HL-60/S4 (cell line): ENCODE results near the gene SPG7.
"Not testable (repeated sequence)": the region's sequence is repeated elsewhere in the genome, so short reads cannot be mapped to it uniquely, and the experiment has no call there.

Experiments
- in situ Hi-C: fragments of 300-500 bp; cut with MboI; formaldehyde crosslinking; loops from 2 replicates; pipeline ENCODE4 v1.14.3; 2022; ENCODE audit warnings: low sequenced_read_pairs

The SPG7 gene

DNA sequence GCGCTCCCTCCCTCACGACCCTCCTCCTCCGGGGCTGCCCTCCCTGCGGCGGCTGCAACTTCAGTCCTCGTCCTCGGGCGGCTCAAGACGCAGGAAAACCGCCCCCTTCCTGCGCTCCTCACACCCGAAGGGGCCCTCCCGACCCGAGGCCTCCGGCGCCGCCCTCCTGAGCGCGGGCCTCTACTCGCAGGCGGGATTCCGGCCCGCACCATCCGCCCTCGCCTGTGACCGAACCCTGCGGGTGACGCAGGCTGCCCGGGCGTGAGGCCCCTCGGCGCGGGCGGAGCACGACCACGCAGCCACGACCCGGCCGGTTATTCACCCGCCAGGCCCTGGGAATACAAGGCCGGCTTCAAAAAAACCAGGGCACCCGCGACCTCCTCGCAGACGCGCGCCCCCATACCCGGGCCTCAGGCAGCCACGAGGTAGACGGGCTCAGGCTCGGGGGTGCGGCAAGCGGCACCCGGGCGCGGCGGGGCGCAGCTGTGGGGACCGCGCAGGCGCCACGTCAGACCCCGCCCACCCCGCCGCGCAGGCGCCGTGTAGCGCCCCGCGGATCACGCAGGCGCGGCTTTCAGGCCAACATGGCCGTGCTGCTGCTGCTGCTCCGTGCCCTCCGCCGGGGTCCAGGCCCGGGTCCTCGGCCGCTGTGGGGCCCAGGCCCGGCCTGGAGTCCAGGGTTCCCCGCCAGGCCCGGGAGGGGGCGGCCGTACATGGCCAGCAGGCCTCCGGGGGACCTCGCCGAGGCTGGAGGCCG lies at the start of gene SPG7:
Gene SPG7, plus strand, starts transcription at position 570 of the 757 bp plus-strand sequence. Its CDS starts 15 bp downstream, at position 585.
- in situ Hi-C loops = no loop called here

DNA sequence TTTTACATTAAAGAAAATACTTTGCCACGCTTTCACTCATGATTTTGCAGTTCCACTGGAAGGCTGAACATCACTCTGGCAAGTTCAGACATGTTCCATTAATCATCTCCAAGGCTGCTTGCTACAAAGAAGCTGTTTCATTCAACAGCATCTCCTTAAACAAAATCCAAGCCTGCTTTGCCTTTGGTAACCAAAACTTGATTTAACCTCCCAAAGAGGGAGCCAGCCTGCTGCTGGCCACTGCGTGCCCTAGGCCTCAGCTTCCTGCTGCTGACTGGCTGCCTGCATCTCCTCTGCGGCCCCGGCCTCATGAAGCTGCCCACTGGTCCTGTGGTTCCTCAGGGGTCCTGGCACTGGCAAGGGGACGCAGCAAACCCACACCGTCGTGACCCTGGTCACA lies 49.7 kb upstream of the SPG7 start:
- in situ Hi-C loops = no loop called here

DNA sequence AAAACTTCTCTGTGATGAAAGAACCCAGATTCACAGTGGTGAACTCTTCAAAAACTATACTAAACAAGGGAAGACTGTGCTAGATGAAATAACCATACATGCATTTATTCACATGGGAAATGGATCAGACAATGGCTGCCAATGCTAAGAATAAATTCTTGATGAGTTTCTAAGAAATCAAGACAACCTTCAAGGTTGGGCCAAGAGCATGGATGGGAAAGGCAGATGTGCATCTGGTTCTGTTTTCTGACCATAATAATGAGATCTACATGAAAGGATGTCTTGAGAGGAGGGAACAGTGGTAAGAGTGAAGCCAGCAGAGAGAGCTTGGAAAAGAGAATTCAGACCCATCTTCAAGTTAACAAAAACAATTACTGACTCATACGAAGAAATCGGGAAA lies 49.2 kb upstream of the SPG7 start:
- in situ Hi-C loops = no loop called here

DNA sequence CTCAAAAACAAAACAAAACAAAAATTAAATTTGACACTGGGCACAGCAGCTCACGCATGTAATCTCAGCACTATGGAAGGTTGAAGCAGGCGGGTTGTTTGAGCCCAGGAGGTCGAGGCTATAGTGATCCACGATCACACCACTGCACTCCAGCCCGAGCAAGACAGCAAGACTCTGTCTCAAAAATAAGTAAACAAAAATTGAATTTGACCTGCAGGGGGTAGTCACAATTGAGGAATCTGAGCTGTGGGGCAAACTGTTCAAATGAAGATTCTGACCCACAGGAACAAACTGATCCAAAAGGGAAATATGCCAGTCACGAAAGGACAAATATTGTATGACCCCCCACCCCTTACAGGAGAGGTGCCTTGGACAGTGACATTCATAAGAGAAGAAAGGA lies 47.6 kb upstream of the SPG7 start:
- in situ Hi-C loops = no loop called here

DNA sequence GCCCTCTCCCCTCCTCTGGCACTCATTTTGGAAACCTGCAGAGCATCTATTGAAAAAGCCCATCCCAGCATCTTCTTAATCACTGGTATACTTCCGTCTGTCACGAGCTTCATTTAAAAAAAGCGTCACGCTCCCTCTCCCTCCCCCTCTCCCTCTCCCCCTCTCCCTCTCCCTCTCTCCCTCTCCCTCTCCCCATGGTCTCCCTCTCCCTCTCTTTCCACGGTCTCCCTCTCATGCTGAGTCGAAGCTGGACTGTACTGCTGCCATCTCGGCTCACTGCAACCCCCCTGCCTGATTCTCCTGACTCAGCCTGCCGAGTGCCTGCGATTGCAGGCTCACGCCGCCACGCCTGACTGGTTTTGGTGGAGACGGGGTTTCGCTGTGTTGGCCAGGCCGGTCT lies 46.3 kb upstream of the SPG7 start:
- in situ Hi-C loops = not testable (repeated sequence)

DNA sequence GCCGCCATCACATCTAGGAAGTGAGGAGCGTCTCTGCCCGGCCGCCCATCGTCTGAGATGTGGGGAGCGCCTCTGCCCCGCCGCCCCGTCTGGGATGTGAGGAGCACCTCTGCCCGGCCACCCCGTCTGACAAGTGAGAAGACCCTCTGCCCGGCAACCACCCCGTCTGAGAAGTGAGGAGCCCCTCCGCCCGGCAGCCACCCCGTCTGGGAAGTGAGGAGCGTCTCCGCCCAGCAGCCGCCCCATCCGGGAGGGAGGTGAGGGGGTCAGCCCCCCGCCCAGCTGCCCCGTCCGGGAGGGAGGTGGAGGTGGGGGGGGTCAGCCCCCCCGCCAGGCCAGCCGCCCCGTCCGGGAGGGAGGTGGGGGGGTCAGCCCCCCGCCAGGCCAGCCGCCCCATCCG lies 45.6 kb upstream of the SPG7 start:
- in situ Hi-C loops = not testable (repeated sequence)

DNA sequence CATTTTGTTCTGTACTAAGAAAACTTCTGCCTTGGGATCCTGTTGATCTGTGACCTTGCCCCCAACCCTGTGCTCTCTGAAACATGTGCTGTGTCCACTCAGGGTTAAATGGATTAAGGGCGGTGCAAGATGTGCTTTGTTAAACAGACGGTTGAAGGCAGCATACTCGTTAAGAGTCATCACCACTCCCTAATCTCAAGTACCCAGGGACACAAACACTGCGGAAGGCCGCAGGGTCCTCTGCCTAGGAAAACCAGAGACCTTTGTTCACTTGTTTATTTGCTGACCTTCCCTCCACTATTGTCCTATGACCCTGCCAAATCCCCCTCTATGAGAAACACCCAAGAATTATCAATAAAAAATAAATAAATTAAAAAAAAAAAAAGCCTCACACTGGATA lies 44.9 kb upstream of the SPG7 start:
- in situ Hi-C loops = not testable (repeated sequence)

DNA sequence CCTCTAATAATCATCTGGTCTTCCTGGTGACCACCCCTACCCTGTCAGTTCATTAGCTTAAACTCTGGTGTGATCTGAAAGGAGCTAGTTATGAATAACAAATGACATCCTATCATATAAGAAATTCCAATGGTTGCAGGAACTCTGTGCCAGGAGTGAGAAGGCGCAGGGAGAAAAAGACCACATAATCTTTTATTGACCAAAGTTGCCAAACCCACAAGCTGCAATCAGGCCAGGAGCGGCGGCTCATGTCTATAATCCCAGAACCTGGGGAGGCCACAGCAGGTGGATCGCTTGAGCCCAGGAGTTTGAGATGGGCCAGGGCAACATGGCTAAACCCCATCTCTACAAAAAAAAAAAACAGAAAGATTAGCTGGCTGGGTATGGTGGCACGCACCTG lies 41.3 kb upstream of the SPG7 start:
- in situ Hi-C loops = no loop called here

DNA sequence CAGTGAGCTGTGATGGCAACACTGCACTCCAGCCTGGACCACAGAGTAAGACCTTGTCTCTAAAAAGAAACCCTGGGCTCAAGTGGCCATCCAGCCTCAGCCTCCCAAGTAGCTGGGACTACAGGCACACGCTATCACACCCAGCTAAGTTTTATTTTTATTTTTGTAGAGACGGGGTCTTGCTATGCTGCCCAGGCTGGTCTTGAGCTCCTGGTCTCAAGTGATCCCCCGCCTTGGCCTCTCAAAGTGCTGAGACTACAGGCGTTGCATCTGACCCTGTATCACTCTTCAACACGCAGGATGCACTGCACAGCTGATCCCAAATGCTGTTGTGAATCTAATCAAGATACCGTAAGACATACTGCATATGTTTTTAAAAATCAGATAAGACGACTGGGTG lies 40.8 kb upstream of the SPG7 start:
- in situ Hi-C loops = no loop called here

DNA sequence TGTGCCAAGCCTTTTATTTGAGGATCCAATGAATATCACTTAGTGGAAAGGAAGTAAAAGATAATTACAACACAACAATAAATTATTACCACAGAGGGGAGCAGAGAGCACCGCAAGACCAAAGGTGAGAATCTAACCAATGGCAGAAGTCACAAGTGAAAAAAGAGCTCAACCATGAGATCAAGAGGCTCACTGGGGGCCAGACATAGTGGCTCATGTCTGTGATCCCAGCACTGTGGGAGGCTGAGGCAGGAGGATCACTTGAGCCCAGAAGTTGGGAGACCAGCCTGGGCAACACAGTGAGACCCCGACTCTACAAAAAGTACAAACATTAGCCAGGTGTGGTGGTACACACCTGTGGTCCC lies 35.5 kb upstream of the SPG7 start:
- in situ Hi-C loops = no loop called here

DNA sequence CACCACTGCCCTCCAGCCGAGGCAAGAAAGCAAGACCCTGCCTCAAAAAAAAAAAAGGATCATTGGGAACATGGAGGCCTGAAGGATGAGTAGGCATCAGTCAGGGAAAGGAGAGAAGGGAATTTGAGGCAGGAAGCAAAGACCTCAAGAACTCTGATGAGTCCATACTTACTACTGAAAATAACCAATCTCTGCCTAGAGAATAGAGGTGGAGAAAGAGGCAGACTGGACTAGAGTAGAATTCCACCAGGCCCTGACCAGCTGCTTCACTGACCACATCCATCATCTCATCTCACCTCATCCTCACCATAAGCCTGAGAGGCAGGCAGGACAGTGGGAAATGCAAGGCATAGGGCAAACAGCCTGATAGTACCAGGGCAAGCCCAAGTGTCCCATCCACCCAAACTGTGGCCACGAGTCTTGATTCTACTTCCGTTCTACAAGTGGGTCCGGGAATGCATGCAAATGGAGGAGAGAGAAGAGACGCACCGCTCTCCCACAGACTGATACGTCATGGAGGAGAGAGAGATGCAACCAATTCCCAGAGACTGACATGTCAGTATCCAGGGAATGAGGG lies 35.0 kb upstream of the SPG7 start:
- in situ Hi-C loops = no loop called here

DNA sequence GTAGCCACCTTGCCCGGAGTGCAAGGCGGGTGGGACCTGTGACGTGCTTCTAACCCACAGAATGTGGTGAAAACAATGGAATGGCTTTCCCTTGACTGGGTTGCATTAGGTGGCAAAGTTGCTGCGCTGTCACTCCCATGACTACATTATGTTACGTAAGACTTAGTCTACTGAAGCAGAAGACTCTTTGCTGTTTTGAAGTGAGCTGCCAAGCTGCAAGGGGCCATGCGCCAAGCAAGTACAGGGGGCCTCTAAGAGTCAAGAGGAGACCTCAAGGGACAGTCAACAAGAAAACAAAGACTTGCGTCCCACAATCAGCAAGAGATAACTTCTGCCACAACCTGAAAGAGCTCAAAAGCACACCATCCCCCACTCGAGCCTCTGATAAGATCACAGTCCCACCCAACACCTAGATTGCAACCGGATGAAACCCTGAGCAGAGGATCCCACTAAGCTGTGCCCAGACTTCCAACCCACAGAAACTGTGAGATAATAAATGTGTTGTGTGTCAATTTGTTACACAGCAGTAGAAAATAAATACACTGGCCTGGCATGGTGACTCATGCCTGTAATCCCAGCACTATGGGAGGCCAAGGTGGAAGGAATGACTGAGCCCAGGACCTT lies 34.3 kb upstream of the SPG7 start:
- in situ Hi-C loops = no loop called here

DNA sequence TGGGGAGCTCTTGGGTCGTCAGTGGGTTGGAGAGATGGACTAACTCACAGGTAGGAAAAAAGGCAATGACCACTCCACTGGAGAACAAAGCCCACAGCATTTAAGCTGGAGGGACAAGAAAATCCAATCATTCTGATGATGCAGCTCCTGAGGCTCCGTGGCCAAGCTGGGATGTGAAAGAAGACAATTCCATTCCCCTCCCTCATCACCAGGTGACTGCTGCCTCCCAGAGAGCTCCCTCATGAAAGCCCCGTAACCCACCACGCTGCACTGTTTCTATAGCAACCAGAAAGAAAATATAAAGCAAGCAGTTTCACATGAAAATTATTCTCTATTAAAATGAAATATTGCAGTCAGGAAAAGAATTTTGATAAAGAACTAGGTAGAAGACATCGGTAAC lies 33.1 kb upstream of the SPG7 start:
- in situ Hi-C loops = no loop called here

DNA sequence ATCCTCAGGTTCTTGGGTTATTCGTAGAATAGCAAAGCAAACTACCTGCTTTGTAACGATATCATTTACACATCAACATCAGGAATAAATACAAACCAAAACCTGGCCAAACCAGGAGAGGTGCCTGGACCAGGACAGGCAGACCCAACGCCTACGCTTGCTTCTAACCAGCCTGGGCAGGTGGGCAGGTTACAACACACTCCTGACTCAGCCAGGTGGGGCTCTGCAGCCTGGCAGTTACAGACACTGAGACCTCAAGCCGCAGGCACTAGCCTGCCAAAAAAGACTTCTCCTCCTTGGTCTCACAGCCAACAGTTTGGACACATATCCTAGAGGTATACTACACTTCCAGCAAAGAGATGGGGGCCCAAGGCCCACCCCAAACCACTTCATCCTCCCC lies 31.8 kb upstream of the SPG7 start:
- in situ Hi-C loops = no loop called here

DNA sequence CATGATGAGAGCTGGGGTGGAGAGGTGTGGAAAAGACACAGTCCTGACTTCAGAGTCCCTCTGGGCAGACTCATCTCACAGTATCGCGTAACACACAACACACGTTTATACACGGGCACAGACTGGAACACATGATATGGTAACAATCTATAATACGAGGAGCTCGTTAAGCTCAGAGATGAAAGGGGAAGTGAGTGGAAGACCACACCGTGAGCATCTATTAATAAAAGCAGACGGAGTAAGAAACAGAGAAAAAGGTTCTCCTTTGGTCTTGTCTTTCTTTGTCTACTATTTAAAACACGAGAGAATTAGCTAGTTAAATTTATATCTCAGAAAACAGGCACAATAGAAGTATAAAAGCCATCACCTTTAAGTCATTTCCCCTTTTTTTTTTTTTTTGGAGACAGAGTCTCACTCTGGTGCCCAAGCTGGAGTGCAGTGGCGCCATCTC lies 31.4 kb upstream of the SPG7 start:
- in situ Hi-C loops = no loop called here

DNA sequence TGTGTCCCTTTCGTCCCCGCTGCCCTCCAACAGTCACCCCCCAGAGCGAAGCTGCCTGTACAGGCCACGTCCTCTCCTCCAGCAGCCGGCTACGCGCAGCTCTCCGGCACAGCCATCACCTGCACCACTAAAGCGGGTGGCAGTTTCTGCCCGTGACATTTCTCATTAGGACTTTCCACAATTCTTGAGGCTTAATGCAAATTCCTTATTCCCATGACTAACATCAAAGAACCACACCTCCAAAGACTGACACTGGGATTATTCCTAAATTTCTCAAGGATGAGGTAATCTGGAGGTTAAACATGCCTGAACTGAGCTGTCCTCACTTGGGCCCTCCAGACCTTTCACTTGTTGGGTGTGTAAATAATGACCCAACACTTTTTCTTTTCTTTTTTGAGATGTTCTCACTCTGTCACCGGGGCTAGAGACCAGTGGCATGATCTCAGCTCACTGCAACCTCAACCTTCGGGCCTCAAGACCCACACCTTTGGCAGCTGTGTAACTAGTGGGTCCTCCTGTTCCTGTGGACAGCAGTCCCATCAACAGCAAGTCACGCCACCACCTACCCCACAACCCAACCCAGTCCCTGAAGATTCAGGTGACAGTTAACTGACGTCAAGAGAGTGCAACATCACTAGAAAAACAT lies 29.5 kb upstream of the SPG7 start:
- in situ Hi-C loops = no loop called here

DNA sequence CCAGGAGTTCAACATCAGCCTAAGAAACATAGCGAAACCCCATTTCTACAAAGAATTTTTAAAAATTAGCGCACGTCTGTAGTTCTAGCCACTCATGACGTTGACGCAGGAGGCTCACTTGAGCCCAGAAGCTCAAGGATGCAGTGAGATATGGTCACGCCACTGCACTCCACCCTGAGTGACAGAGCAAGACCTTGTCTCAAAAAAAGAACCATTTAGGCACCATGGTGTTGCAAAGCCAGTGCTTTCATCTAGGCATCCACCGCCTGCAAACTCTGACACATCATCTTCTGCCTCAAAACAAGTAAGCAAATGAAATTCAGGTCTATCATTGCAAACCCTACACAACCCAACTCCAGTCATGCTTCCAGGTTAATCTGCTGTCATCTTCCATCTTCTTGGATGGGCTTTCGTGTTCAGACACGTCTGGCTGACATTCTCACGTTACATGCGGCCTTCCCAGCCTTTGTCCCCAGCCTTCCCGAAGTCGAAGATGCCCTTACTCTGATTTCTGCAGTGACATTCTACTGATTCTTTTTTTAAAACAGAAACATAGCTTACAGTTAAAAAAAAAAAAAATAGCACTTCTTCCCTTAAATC lies 26.7 kb upstream of the SPG7 start:
- in situ Hi-C loops = no loop called here

DNA sequence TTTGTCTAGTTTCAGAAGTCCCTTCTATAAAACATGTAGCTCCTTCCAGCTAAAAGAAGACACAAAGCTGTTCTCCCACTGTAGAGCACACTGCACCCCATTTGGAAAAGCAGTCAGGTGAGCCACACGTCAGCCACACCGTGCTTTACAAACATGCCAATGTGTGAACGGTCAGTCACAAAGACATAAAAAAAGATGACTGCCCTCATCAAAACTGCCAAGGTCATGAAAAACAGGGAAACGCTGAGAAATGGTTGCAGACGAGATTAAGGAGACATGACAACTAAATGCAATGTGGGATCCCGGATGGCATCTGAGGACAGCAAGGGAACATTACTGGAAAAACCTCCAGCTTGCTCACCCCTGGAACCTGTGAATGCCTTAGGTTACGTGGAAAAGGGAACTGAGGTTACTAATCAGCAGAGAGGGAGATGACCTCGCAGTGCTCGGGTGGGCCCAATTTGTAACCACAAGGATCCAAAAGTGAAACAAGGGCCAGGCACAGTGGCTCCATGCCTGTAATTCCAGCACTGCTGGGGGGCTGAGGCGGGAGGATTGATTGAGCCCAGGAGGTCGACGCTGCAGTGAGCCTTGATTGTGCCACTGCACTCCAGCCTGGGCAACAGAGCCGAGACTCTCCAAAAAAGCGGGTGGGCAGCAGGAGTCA lies 25.9 kb upstream of the SPG7 start:
- in situ Hi-C loops = no loop called here

DNA sequence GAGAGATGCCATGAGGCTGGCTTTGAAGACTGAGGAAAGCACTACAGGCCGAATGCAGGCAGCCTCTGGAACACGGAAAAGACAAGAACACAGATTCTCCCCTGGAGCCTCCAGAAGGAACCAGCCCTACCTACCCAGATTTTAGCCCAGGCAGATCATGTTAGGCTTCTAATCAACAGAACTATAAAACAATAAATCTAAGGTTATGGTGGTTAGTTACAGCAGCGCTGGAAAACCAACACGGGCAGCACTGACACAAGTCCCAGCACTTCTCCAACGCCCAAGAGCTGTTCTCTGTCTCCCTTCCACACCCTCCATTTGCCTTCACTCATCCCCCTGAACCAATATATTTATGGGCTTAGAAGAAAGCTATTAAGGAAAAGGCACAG lies 25.4 kb upstream of the SPG7 start:
- in situ Hi-C loops = no loop called here

DNA sequence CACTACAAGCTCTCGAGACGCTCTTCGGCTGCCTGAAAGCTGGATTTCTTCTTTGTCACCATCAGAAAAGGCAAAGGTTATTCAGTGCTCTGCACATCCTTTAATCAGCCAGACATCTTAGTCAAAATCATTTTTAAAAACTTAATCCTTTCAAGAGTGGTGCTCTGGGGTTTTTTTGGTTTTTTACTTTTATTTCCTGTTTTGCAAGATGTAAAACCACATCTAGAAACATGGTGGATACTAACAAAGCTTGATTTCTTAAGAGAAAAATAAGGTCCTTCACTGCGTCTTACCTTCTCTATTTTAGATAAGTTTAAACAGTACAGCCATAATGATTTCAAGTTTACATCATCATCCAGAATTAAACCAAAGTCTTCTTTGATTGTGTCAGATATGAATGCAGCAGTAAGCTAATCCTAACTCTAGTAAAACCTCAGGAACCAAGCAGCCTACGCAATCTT lies 24.1 kb upstream of the SPG7 start:
- in situ Hi-C loops = no loop called here
